Loucy (cell line): Measurements from ENCODE around the gene ZNF280D.
"Not testable (repeated sequence)": the region's sequence is repeated elsewhere in the genome, so short reads cannot be mapped to it uniquely, and the experiment has no call there.

Experiments used
- CTCF ChIP-seq: fragments of 200-600 bp; sonication (generic); conservative IDR thresholded peaks from 2 replicates; pipeline ENCODE4 v1.5.1; 2014; ENCODE audit warnings: mild to moderate bottlenecking, antibody characterized with exemption, low read length
- EZH2phosphoT487 ChIP-seq: fragments of 200-600 bp; IDR thresholded peaks from 2 replicates; pipeline ENCODE4 v1.6.1; 2018; ENCODE audit warnings: antibody characterized with exemption, mild to moderate bottlenecking, moderate library complexity, borderline replicate concordance

GRCh38 chr15:56780102-56780725 is 46.9 kb upstream of the ZNF280D start:
- TF ChIP-seq EZH2phosphoT487, CTCF: not testable (repeated sequence)
